ENCODE data around the gene U2AF2. TPM values are rescaled to one million over a fixed set of nuclear protein-coding genes. Genes with fewer than 3 reads are reported as not detected.

The U2AF2 gene
- total RNA-seq, 4 donors from 2014 or later: 78.8 to 149 (median 106) TPM

DNA sequence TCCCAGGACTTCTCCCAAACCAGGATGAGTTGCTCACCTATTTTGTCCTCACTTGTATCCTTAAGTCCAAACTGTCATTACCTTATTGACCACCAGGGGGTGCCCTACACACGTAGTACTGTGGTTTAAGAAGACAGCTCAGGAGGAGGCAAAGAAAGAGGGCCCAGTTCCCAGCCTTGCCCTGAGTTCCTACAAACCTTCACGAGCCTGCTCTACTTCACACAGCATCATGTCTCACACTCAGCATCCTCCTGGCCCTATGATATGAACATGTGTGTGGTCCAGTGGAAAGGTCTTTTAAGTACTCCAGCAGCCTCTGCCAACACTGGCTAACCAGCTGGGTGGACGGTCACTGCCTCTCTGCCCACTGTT lies 22.4 kb upstream of the U2AF2 start:
- peak; percentile 95 to 97 for DNase-seq (ENCODE audit: low spot score in 2 of 2)
- no peak overlapping the region for H3K4me3 ChIP-seq (ENCODE audit: low read depth, poor library complexity, severe bottlenecking)
- WGBS, 2 donors: 17 to 28% methylated on average over 3 of the region's 3 CpGs
- intact Hi-C loops (cut with DNase I; ENCODE audit: low total_unique reads): loop anchor here (5.0 kb wide), 1 partner anchor 115 kb away; no protein-coding TSS in a partner anchor
- TF ChIP-seq POLR2A (IDR thresholded peaks at IDR 0.05): no peak
- TF ChIP-seq, protein P1, sequence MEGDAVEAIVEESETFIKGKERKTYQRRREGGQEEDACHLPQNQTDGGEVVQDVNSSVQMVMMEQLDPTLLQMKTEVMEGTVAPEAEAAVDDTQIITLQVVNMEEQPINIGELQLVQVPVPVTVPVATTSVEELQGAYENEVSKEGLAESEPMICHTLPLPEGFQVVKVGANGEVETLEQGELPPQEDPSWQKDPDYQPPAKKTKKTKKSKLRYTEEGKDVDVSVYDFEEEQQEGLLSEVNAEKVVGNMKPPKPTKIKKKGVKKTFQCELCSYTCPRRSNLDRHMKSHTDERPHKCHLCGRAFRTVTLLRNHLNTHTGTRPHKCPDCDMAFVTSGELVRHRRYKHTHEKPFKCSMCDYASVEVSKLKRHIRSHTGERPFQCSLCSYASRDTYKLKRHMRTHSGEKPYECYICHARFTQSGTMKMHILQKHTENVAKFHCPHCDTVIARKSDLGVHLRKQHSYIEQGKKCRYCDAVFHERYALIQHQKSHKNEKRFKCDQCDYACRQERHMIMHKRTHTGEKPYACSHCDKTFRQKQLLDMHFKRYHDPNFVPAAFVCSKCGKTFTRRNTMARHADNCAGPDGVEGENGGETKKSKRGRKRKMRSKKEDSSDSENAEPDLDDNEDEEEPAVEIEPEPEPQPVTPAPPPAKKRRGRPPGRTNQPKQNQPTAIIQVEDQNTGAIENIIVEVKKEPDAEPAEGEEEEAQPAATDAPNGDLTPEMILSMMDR (IDR thresholded peaks at IDR 0.05): peak in 2 of 3 donors; percentile 37 to 71

DNA sequence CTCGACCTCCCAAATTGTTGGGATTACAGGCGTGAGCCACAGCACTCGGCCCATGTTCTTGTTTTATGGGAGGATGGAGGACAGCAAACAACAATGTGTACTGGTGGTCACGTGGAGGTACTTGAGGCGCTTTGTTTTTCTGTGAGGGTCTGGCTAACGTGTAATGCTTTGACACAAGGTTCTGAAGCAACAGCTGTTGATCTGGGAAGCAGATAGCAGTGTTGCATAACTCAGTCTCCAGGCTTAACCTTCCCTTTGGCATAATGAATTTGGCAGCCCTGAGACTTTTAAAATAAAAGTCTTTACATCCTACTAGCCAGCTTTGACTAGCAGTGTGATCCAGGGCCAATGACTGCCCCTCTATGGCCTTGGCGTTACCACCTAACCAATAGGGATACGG lies 21.0 kb upstream of the U2AF2 start:
- WGBS, 2 donors: 76 to 83% methylated on average over 8 of the region's 8 CpGs
- no peak for TF ChIP-seq POLR2A (IDR thresholded peaks at IDR 0.05)
- TF ChIP-seq, protein P1 (IDR thresholded peaks at IDR 0.05): no peak
- intact Hi-C loops (cut with DNase I; ENCODE audit: low total_unique reads): loop anchor here (5.0 kb wide), 1 partner anchor 117 kb away; no protein-coding TSS in a partner anchor
- H3K4me3 ChIP-seq (ENCODE audit: low read depth, poor library complexity, severe bottlenecking): no peak overlapping the region
- no peak for DNase-seq (ENCODE audit: low spot score in 2 of 2)

DNA sequence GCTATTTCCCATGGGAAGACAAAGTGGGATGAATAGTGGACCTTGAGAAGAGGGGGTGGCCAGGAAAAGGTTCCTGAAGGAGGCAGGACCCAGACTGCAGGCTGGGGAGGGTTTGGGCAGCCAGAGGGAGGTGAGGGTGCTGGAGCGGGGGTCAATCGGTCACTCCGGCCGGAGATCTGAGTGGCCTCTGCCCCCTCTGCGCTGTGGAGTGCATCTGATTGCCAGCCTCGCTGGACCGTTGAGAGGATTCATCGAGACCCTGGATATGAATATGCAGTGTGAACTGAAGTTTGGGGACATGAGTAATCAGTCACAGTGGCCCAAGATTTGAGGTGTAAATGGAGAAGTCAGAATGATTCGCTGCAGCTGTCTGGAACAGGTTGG lies 19.5 kb upstream of the U2AF2 start:
- H3K4me3 ChIP-seq (ENCODE audit: low read depth, poor library complexity, severe bottlenecking): peak overlapping the region; percentile 100
- TF ChIP-seq POLR2A (IDR thresholded peaks at IDR 0.05): no peak
- TF ChIP-seq, protein P1 (IDR thresholded peaks at IDR 0.05): no peak
- DNase-seq (ENCODE audit: low spot score in 2 of 2): no peak
- intact Hi-C loops (cut with DNase I; ENCODE audit: low total_unique reads): no loop called here
- 6 to 11% methylated on average over 9 of the region's 9 CpGs for WGBS, 2 donors

DNA sequence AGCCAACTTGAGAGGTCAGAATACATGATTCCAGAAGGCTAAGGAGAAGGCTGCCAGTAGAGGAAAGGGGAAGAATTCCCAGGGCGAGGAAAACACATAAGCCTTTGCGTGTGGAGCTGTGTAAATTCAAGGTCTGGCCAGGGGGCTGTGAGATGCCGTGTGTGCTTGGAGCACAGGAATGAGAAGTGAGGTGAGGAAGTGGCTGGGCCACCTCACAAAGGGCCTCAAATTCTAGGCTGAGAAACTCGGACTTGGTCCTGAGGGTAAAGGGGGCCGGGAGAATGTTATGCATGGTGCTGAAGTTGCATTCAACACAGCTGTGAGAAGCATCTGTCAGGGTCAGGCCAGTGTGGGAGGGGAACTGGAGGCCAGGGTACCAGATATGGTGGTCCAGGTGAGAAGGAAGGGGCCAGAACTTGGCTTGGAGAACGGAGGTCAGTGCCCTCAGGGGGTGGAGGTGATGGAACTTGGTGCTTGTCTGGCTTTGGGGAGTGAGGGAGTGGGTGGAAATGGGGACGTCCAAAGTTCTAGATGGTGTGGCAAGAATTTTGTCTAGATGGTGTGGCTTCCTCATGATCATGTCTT lies 18.9 kb upstream of the U2AF2 start:
- no peak for TF ChIP-seq POLR2A (IDR thresholded peaks at IDR 0.05)
- TF ChIP-seq, protein P1 (IDR thresholded peaks at IDR 0.05): no peak
- 54 to 63% methylated on average over 7 of the region's 7 CpGs for WGBS, 2 donors
- intact Hi-C loops (cut with DNase I; ENCODE audit: low total_unique reads): no loop called here
- no peak for DNase-seq (ENCODE audit: low spot score in 2 of 2)
- H3K4me3 ChIP-seq (ENCODE audit: low read depth, poor library complexity, severe bottlenecking): peak overlapping the region; percentile 100

DNA sequence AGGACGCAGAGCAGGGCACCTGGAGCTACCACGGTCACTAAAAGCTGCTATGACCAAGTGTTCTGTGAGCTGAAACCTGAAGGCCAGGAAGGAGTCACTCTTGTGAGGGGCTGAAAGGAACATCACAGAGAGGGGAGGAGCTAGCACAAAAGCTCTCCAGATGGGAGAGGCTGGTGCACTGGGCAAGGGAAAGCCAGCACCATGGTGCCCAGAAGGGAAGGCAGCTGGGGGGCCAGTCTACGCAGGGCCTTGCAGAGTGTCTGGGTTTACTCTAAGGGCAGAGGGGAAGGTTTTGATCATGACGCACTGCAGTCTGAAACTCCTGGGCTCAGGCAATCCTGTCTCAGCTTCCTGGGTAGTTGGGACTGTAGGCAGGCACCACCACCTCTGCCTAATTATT lies 18.1 kb upstream of the U2AF2 start:
- no peak overlapping the region for H3K4me3 ChIP-seq (ENCODE audit: low read depth, poor library complexity, severe bottlenecking)
- TF ChIP-seq, protein P1 (IDR thresholded peaks at IDR 0.05): no peak
- TF ChIP-seq POLR2A (IDR thresholded peaks at IDR 0.05): no peak
- intact Hi-C loops (cut with DNase I; ENCODE audit: low total_unique reads): no loop called here
- 84 to 90% methylated on average over 4 of the region's 4 CpGs for WGBS, 2 donors
- DNase-seq (ENCODE audit: low spot score in 2 of 2): no peak

DNA sequence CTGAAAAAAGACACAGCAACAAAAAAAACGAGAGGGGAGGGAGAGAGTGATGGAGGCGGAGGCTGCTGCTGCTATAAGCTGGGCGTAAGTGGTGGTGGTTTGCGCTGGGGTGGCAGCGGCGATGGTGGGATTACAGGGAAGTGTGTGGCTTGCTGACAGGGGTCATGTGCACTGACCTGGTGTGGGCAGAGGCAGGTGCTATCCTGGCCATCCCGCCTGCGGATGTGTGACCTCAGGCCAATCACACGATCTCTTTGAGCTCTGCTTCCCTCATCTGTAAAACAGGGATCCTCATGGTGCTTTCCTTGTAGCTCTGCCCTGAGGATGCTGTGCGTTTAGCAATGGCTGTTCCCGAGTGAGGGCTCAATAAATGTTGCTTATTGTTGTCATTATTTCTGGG lies 17.3 kb upstream of the U2AF2 start:
- TF ChIP-seq, protein P1 (IDR thresholded peaks at IDR 0.05): no peak
- TF ChIP-seq POLR2A (IDR thresholded peaks at IDR 0.05): no peak
- WGBS, 2 donors: 70 to 85% methylated on average over 9 to 11 of the region's 11 CpGs
- intact Hi-C loops (cut with DNase I; ENCODE audit: low total_unique reads): no loop called here
- no peak for DNase-seq (ENCODE audit: low spot score in 2 of 2)
- H3K4me3 ChIP-seq (ENCODE audit: low read depth, poor library complexity, severe bottlenecking): no peak overlapping the region

Data from lower leg skin (tissue), 4 donors.